ENCODE data around the gene MS4A12. TPM values are rescaled to one million over a fixed set of nuclear protein-coding genes. Genes with fewer than 3 reads are reported as not detected.
A peak's percentile ranks its signal among the peaks of the same experiment; 100 is the strongest.

Gene MS4A12
- total and polyA plus RNA-seq, 2 of the 8 experiments (the other 6 are each of a cell fraction or from before 2014, with no cell fraction given): 0.14 to 0.39 TPM

DNA sequence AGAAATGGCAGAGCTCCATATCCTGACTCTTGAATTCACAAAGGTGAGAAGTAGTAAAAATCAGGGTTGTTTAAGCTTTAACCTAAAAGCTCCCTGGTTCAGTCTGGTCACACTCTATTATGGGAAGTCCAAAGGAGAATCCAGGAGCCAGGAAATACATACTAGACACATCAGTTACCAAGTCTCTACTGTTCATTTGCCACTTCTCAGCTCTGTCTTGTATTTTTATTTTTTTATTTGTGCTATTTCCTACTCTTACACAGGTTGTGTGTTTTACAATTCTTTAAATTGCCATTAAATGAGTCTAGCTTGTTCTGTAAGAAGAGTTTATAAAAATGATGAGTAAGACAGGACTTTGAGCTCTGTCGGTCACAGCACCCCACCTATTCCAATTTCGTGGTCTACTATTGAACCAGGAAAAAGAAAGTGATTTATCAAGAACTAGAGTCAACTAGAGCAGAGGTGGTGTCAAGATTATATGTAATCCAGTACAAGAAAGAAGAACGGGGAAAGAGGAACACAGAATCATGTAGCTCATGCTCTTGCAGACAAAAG is 9.7 kb downstream of the MS4A12 start:
- Histone ChIP-seq H4K8ac (ENCODE audit: extremely low read depth, insufficient read depth, low read length) (no peak overlapping the region), H3K18ac (ENCODE audit: extremely low read depth, low read length) (no peak overlapping the region), H3K4me2 (ENCODE audit: insufficient read depth in 1 of 2, low read depth in 2 of 2, low read length in 2 of 2) (no peak overlapping the region), H3K79me2 (ENCODE audit: control insufficient read depth in 1 of 2, insufficient read depth in 2 of 2, low read length in 2 of 2) (no peaks in the 10 kb centered on the region), H4K5ac (ENCODE audit: insufficient read length, low read depth, low read length) (no peak overlapping the region), H2AFZ (ENCODE audit: low read length) (no peak overlapping the region), H2BK120ac (replicated peaks; ENCODE audit: low read depth, low read length) (no peak overlapping the region), H3K23ac (ENCODE audit: insufficient read length) (no peak overlapping the region), H4K20me1 (replicated peaks in 1 of 2; ENCODE audit: control insufficient read depth in 1 of 2, insufficient read depth in 2 of 2, low read length in 2 of 2) (no peaks in the 10 kb centered on the region), H3K56ac (replicated peaks; ENCODE audit: insufficient read length, low read depth, low read length) (no peak overlapping the region), H3K9me3 (ENCODE audit: insufficient read depth in 2 of 2, low read depth in 1 of 2, low read length in 1 of 2) (no peaks in the 10 kb centered on the region), H3K23me2 (ENCODE audit: low read depth, low read length) (no peaks in the 10 kb centered on the region; the same call in 1 of the 2 replicates), H2BK12ac (ENCODE audit: low read depth, low read length) (no peak overlapping the region; the same call in 1 of the 2 replicates), H3K27me3 (replicated peaks in 1 of 4; ENCODE audit: control insufficient read depth in 3 of 4, extremely low read depth in 1 of 4, insufficient read depth in 3 of 4, low read length in 3 of 4) (no peaks in the 10 kb centered on the region), H2AK5ac (ENCODE audit: low read depth, low read length) (no peak overlapping the region), H3K4me3 (ENCODE audit: extremely low read depth in 1 of 4, insufficient read depth in 2 of 4, low read depth in 3 of 4, low read length in 4 of 4) (no peak overlapping the region), H4K91ac (replicated peaks; ENCODE audit: insufficient read length, low read length) (no peak overlapping the region), H2BK5ac (ENCODE audit: low read depth, low read length) (peak overlapping the region; percentile 20; the same call in 1 of the 2 replicates), H3K14ac (ENCODE audit: insufficient read length) (no peak overlapping the region), H2BK20ac (ENCODE audit: low read length) (no peak overlapping the region), H2BK15ac (ENCODE audit: low read length) (no peak overlapping the region), H3K27ac (ENCODE audit: low read depth, low read length) (no peak overlapping the region), H3K9ac (replicated peaks in 1 of 4; ENCODE audit: extremely low read depth in 1 of 4, low read depth in 3 of 4, low read length in 3 of 4) (no peak overlapping the region), H3K36me3 (ENCODE audit: control insufficient read depth in 2 of 4, insufficient read depth in 4 of 4, low read length in 3 of 4) (no peaks in the 10 kb centered on the region), H3K4ac (replicated peaks; ENCODE audit: insufficient read length, low read depth, low read length) (no peak overlapping the region), H3K4me1 (replicated peaks in 1 of 4; ENCODE audit: control insufficient read depth in 3 of 4, insufficient read depth in 4 of 4, low read length in 3 of 4) (peaks cover 0 to 12% (median 6%) of the 10 kb centered on the region in 4 experiments; a peak in 5 of 7 replicates), H3K79me1 (ENCODE audit: low read depth, low read length) (no peaks in the 10 kb centered on the region)
- ChIA-PET POLR2A (ENCODE audit: partially characterized antibody) (interaction anchor here (0.7 kb wide), 1 partner anchor 9 kb away, joined by 3 read pairs; the partner anchor contains the start of gene MS4A12), CTCF (ENCODE audit: partially characterized antibody) (interaction anchor here (0.7 to 1.4 kb wide), 5 partner anchors 15 to 168 kb away, joined by 3 to 4 read pairs (median 3); no protein-coding TSS in a partner anchor)
- no peak for DNase-seq (ENCODE audit: low read depth in 1 of 2, low spot score in 2 of 2)
- no peak for FAIRE-seq
- WGBS, 2 experiments (ENCODE audit: extremely low coverage in 1 of 2, insufficient coverage in 1 of 2, insufficient read length in 1 of 2, insufficient replicate concordance in 2 of 2, low coverage in 1 of 2, low lambda C conversion rate in 2 of 2, missing lambda C conversion rate in 1 of 2): 88% methylated on average over 3 of the region's 3 CpGs; no CpG with 5 or more reads in 1 of the 2 experiments
- TF ChIP-seq EP300 (IDR thresholded peaks at IDR 0.05; ENCODE audit: borderline replicate concordance in 1 of 2, low read depth in 2 of 2, low read length in 2 of 2) (no peak), BRCA1 (IDR thresholded peaks at IDR 0.05; ENCODE audit: low read depth, low read length) (no peak), SRF (IDR thresholded peaks at IDR 0.05; ENCODE audit: low read depth, low read length) (no peak), ZNF274 (IDR thresholded peaks at IDR 0.05; ENCODE audit: borderline replicate concordance, extremely low read depth, low read length) (no peak), CTBP2 (IDR thresholded peaks at IDR 0.05; ENCODE audit: borderline replicate concordance, insufficient read depth, insufficient read length, low read length) (no peak), SP4 (IDR thresholded peaks at IDR 0.05; ENCODE audit: low read length) (no peak), POU5F1 (IDR thresholded peaks at IDR 0.05; ENCODE audit: low read depth, low read length) (no peak)
- TF ChIP-seq, protein P1, sequence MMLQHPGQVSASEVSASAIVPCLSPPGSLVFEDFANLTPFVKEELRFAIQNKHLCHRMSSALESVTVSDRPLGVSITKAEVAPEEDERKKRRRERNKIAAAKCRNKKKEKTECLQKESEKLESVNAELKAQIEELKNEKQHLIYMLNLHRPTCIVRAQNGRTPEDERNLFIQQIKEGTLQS (IDR thresholded peaks at IDR 0.05; ENCODE audit: insufficient read depth, low read depth, low read length): no peak
